Type B pancreatic cell (in vitro differentiated cells): ENCODE results near the gene UHRF1. TPM values are rescaled to one million over a fixed set of nuclear protein-coding genes. Genes with fewer than 3 reads are reported as not detected.
"Not testable (repeated sequence)": the region's sequence is repeated elsewhere in the genome, so short reads cannot be mapped to it uniquely, and the experiment has no call there.

Source experiments
- DNase-seq: peaks from one replicate; pipeline ENCODE4 v3.0.0; 2021; ENCODE audit warnings: mixed read lengths; ENCODE audit not compliant: unreplicated experiment; ENCODE audit errors: extremely low spot score
- H3K27ac Mint-ChIP-seq: 2 replicates; pipeline ENCODE4 v1.8.0; 2021; ENCODE audit warnings: mild to moderate bottlenecking, mixed read lengths
- H3K27me3 Mint-ChIP-seq: 2 replicates; pipeline ENCODE4 v1.8.0; 2021; ENCODE audit warnings: mixed read lengths
- H3K36me3 Mint-ChIP-seq: 2 replicates; pipeline ENCODE4 v1.8.0; 2021; ENCODE audit warnings: mixed read lengths
- H3K4me1 Mint-ChIP-seq: one replicate; pipeline ENCODE4 v1.8.0; 2021; ENCODE audit warnings: mixed read lengths; ENCODE audit not compliant: unreplicated experiment
- H3K4me3 Mint-ChIP-seq: 2 replicates; pipeline ENCODE4 v1.8.0; 2021; ENCODE audit warnings: mild to moderate bottlenecking, mixed read lengths
- H3K9me3 Mint-ChIP-seq: 2 replicates; pipeline ENCODE4 v1.8.0; 2021; ENCODE audit warnings: mixed read lengths
- CTCF ChIP-seq: fragments of 200-600 bp; sonication (generic); conservative IDR thresholded peaks from 2 replicates; pipeline ENCODE4 v1.5.0; 2021; ENCODE audit warnings: antibody characterized with exemption, mild to moderate bottlenecking
- total RNA-seq: library from RNA; stranded (reverse); gene quantifications from 2 replicates; pipeline ENCODE4 v1.2.1, GENCODE V29; 2021; ENCODE audit warnings: low replicate concordance

The UHRF1 gene
- total RNA-seq, 1 donor from 2014 or later = 79.1 TPM

- H3K9me3 Mint-ChIP-seq = no peaks in the 10 kb centered on the region
- H3K27me3 Mint-ChIP-seq = no peaks in the 10 kb centered on the region
- no peak overlapping the region for H3K4me3 Mint-ChIP-seq
- no peak overlapping the region for H3K27ac Mint-ChIP-seq
- no peak for TF ChIP-seq CTCF
- no peak for DNase-seq
- no peaks in the 10 kb centered on the region for H3K36me3 Mint-ChIP-seq
- no peaks in the 10 kb centered on the region for H3K4me1 Mint-ChIP-seq
Observed at GRCh38 chr19:4896372-4896771, 12.9 kb upstream of the UHRF1 start.

GRCh38 chr19:4897146-4897545 lies 12.2 kb upstream of the UHRF1 start:
- no peaks in the 10 kb centered on the region for H3K4me1 Mint-ChIP-seq

GRCh38 chr19:4900879-4901278 lies 8.4 kb upstream of the UHRF1 start:
- H3K36me3 Mint-ChIP-seq, H3K4me1 Mint-ChIP-seq, H3K27me3 Mint-ChIP-seq, H3K27ac Mint-ChIP-seq, H3K9me3 Mint-ChIP-seq, H3K4me3 Mint-ChIP-seq, DNase-seq: not testable (repeated sequence)

More at GRCh38 chr19:4897146-4897545, 12.2 kb upstream of the UHRF1 start:
- Mint-ChIP-seq H3K27me3 (no peaks in the 10 kb centered on the region), H3K4me3 (no peak overlapping the region), H3K27ac (no peak overlapping the region), H3K9me3 (no peaks in the 10 kb centered on the region), H3K36me3 (no peaks in the 10 kb centered on the region)
- DNase-seq = no peak
- TF ChIP-seq CTCF = no peak

GRCh38 chr19:4902796-4903195 lies 6.5 kb upstream of the UHRF1 start, which contains the start of gene ARRDC5:
Gene ARRDC5, minus strand, starts transcription at chr19:4902896. Its CDS starts 71 bp downstream, at chr19:4902825.
- H3K4me3 Mint-ChIP-seq = no peak within 1 kb of the TSS
- no peak for TF ChIP-seq CTCF
- no peak within 1 kb of the TSS for H3K27ac Mint-ChIP-seq
- no peaks in the 10 kb centered on the region for H3K27me3 Mint-ChIP-seq
- no peak for DNase-seq
- H3K9me3 Mint-ChIP-seq = no peaks in the 10 kb centered on the region
- no peaks in the 10 kb centered on the region for H3K36me3 Mint-ChIP-seq
- H3K4me1 Mint-ChIP-seq = no peaks in the 10 kb centered on the region

- Mint-ChIP-seq H3K9me3 (no peaks in the 10 kb centered on the region), H3K4me3 (no peak overlapping the region), H3K4me1 (peaks cover 9% of the 10 kb centered on the region), H3K27me3 (no peaks in the 10 kb centered on the region), H3K36me3 (no peaks in the 10 kb centered on the region), H3K27ac (no peak overlapping the region)
- no peak for DNase-seq
- no peak for TF ChIP-seq CTCF
Observed at GRCh38 chr19:4904481-4904880, 4.8 kb upstream of the UHRF1 start.

- Mint-ChIP-seq H3K27me3 (no peaks in the 10 kb centered on the region), H3K4me3 (no peak overlapping the region), H3K9me3 (no peaks in the 10 kb centered on the region), H3K4me1 (peaks cover 16% of the 10 kb centered on the region), H3K27ac (no peak overlapping the region), H3K36me3 (no peaks in the 10 kb centered on the region)
- DNase-seq = no peak
- TF ChIP-seq CTCF = no peak
Observed at GRCh38 chr19:4906963-4907362, 2.3 kb upstream of the UHRF1 start.
